Parathyroid adenoma (tissue), 2 donors: ENCODE results near the gene ZNF138.
"Not testable (repeated sequence)": the region's sequence is repeated elsewhere in the genome, so short reads cannot be mapped to it uniquely, and the experiment has no call there.

Experiments used
- H2AFZ ChIP-seq: fragments of 300-600 bp; sonication (generic); one replicate; pipeline ENCODE4 v1.7.0; 2017; ENCODE audit warnings: antibody characterized with exemption, mild to moderate bottlenecking
- H3K27ac ChIP-seq: fragments of 300-600 bp; sonication (generic); one replicate; pipeline ENCODE4 v1.7.0; 2017
- H3K27me3 ChIP-seq: fragments of 300-600 bp; sonication (generic); one replicate; pipeline ENCODE4 v1.7.0; 2017; ENCODE audit warnings: low read length; ENCODE audit not compliant: control insufficient read depth, insufficient read depth
- H3K36me3 ChIP-seq: fragments of 300-600 bp; sonication (generic); one replicate; pipeline ENCODE4 v1.7.0; 2017; ENCODE audit warnings: low read length; ENCODE audit not compliant: control insufficient read depth, insufficient read depth
- H3K4me1 ChIP-seq: fragments of 300-600 bp; sonication (generic); one replicate; pipeline ENCODE4 v1.7.0; 2017; ENCODE audit warnings: control low read depth
- H3K4me2 ChIP-seq: fragments of 300-600 bp; sonication (generic); one replicate; pipeline ENCODE4 v1.7.0; 2017; ENCODE audit warnings: low read length
- H3K4me3 ChIP-seq: fragments of 300-600 bp; sonication (generic); one replicate; pipeline ENCODE4 v1.7.0; 2017; ENCODE audit warnings: low read depth, low read length
- H3K79me2 ChIP-seq: fragments of 300-600 bp; sonication (generic); one replicate; pipeline ENCODE4 v1.7.0; 2017; ENCODE audit warnings: control low read depth
- H3K9ac ChIP-seq: fragments of 300-600 bp; sonication (generic); one replicate; pipeline ENCODE4 v1.7.0; 2017; ENCODE audit warnings: mild to moderate bottlenecking
- H3K9me3 ChIP-seq: fragments of 300-600 bp; sonication (generic); one replicate; pipeline ENCODE4 v1.7.0; 2017; ENCODE audit warnings: low read length; ENCODE audit not compliant: control insufficient read depth
- TF ChIP-seq, protein P1 (sequence below): fragments of 300-600 bp; sonication (generic); IDR thresholded peaks from one replicate; pipeline ENCODE4 v1.7.0; 2017; ENCODE audit warnings: antibody characterized with exemption, mild to moderate bottlenecking
- donor health status: primary hyperparathyroidism.

The ZNF138 gene

DNA sequence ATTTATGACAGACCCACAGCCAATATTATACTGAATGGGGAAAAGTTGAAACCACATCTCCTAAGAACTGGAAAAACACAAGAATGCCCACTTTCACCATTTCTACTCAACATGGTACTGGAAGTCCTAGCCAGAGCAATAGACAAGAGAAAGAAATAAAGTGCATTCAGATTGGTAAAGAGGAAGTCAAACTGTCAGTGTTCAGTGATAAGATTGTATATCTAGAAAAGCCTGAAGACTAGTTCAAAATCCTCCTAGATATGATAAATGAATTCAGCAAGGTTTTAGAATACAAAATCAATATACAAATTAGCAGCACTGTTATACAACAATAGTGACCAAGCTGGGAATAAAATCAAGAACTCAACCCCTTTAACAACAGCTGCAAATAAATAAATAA, 6.9 kb upstream of the ZNF138 start:
- Histone ChIP-seq H3K36me3 (no peaks in the 10 kb centered on the region), H3K9me3 (no peaks in the 10 kb centered on the region), H3K27ac (no peak overlapping the region), H3K27me3 (no peaks in the 10 kb centered on the region), H3K9ac (no peak overlapping the region), H3K79me2 (no peaks in the 10 kb centered on the region), H3K4me2 (no peak overlapping the region), H3K4me3 (no peak overlapping the region), H2AFZ (no peak overlapping the region), H3K4me1 (no peaks in the 10 kb centered on the region)
- TF ChIP-seq, protein P1, sequence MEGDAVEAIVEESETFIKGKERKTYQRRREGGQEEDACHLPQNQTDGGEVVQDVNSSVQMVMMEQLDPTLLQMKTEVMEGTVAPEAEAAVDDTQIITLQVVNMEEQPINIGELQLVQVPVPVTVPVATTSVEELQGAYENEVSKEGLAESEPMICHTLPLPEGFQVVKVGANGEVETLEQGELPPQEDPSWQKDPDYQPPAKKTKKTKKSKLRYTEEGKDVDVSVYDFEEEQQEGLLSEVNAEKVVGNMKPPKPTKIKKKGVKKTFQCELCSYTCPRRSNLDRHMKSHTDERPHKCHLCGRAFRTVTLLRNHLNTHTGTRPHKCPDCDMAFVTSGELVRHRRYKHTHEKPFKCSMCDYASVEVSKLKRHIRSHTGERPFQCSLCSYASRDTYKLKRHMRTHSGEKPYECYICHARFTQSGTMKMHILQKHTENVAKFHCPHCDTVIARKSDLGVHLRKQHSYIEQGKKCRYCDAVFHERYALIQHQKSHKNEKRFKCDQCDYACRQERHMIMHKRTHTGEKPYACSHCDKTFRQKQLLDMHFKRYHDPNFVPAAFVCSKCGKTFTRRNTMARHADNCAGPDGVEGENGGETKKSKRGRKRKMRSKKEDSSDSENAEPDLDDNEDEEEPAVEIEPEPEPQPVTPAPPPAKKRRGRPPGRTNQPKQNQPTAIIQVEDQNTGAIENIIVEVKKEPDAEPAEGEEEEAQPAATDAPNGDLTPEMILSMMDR = no peak

DNA sequence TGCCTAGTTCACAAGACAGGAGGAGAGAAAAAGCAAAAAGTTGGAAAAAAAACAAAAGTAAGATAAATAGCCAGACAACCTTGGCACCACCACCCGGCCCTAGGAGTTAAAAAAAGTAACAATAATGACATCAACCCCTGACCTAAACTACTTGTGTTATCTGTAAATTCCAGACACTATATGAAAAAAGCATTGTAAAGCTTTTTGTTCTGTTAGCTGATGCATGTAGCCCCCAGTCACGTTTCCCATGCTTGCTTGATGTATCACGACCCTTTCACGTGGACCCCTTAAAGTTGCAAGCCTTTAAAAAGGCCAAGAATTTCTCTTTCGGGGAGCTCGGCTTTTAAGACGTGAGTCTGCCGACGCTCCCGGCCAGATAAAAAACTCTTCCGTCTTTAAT, 5.0 kb upstream of the ZNF138 start:
- not testable (repeated sequence) for H3K4me3 ChIP-seq, H3K9ac ChIP-seq, H3K79me2 ChIP-seq, H2AFZ ChIP-seq, H3K36me3 ChIP-seq, H3K27me3 ChIP-seq, H3K27ac ChIP-seq, H3K4me1 ChIP-seq, H3K9me3 ChIP-seq, H3K4me2 ChIP-seq

DNA sequence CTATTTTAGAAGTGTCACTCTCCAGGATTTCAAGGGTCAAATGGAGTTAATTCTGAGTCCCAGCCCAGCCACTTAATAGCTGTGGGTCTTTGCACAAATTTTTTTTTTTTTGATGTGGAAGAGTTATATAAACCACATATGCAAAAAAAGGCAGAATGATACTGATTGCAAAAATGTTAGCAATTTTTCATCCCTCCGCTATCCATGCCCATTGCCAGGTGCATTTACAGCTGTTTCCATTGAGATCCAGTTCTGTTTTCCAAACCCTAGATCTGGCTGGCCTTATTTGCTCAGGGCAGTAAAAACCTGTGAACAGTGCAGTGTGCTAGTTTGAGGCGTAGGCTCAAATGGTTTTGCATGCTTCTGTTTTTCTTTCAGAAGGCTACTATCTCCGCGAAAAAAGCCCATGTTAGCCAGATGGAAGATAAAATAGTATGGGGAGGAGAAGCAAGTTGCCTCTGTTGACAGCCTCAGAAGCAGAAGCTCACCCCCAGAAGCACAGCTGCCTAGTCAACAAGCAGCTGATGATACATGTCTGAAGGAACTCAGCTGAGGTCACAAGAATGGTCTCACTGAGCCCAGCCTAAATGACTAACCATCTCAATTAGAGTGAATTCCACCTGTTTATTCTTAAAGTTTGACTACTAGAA, 997 bp upstream of the ZNF138 start:
- TF ChIP-seq, protein P1 = no peak
- no peaks in the 10 kb centered on the region for H3K9me3 ChIP-seq
- H2AFZ ChIP-seq = peak overlapping the region; percentile 87
- H3K4me3 ChIP-seq = no peak overlapping the region
- peaks cover 4% of the 10 kb centered on the region for H3K79me2 ChIP-seq
- no peaks in the 10 kb centered on the region for H3K36me3 ChIP-seq
- no peaks in the 10 kb centered on the region for H3K4me1 ChIP-seq
- no peaks in the 10 kb centered on the region for H3K27me3 ChIP-seq
- H3K27ac ChIP-seq = no peak overlapping the region
- no peak overlapping the region for H3K4me2 ChIP-seq
- no peak overlapping the region for H3K9ac ChIP-seq

DNA sequence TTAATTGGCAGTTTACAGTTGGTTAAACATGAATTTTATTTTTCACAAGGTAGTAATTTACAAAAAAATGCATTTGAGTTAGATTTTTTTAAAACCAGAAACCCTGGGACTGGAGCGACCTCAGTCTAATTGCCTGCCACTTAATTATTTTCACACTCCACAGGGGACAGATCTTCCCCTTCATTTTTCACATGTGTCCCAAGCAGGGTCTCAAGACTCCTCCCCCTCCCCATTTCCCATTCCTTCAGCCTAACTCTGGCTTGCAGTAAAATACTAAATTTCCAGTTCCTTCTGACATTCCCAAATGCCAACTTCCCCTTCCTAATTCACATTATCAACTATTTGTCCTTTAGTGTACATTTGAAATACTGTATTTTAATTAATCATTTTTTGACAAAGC, 948 bp downstream of the ZNF138 start:
- H3K4me3 ChIP-seq = peak overlapping the region; percentile 95
- no peaks in the 10 kb centered on the region for H3K36me3 ChIP-seq
- peaks cover 4% of the 10 kb centered on the region for H3K79me2 ChIP-seq
- H3K4me1 ChIP-seq = no peaks in the 10 kb centered on the region
- H3K4me2 ChIP-seq = peak overlapping the region; percentile 85
- peak overlapping the region; percentile 87 for H2AFZ ChIP-seq
- TF ChIP-seq, protein P1 = no peak
- no peak overlapping the region for H3K9ac ChIP-seq
- no peak overlapping the region for H3K27ac ChIP-seq
- H3K27me3 ChIP-seq = no peaks in the 10 kb centered on the region
- no peaks in the 10 kb centered on the region for H3K9me3 ChIP-seq

DNA sequence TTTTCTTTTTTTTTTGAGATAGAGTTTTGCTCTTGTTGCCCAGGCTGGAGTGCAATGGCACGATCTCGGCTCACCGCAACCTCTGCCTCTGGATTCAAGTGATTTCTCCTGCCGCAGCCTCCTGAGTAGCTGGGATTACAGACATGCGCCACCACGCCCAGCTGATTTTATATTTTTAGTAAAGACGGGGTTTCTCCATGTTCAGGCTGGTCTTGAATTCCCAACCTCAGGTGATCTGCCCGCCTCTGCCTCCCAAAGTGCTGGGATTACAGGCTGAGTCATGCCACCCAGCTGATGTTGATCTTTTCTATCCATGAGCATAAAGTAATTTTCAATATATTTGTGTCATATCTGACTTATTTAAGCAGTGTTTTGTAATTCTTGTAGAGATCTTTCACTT, 4.9 kb downstream of the ZNF138 start:
- H3K27me3 ChIP-seq, H3K9ac ChIP-seq, H2AFZ ChIP-seq, H3K4me3 ChIP-seq, H3K79me2 ChIP-seq, H3K4me2 ChIP-seq, H3K9me3 ChIP-seq, H3K36me3 ChIP-seq, H3K27ac ChIP-seq, H3K4me1 ChIP-seq: not testable (repeated sequence)

DNA sequence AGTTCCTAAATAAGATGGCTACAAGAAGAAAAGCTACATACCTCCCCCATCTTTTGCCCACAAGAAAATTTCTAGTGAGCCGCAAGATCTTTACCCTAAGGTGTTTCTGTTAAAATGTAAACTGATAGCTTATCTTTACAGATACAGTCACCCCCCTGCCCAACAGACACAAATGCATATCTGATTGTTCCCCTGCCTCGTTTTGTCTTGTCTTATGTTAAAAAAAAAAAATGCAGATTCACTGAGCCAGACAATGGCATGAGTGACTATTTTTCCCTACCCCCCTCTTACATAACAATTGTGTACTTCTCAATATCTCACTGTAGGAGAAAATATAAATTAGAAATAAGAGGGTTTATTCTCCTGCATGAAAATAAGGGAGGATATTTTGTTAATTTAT, 8.5 kb downstream of the ZNF138 start:
- no peak overlapping the region for H3K4me3 ChIP-seq
- H3K36me3 ChIP-seq = no peaks in the 10 kb centered on the region

More for the DNA sequence above, 8.5 kb downstream of the ZNF138 start:
- H3K27ac ChIP-seq = no peak overlapping the region
- peaks cover 10% of the 10 kb centered on the region for H3K79me2 ChIP-seq
- H3K4me2 ChIP-seq = no peak overlapping the region
- H3K9me3 ChIP-seq = no peaks in the 10 kb centered on the region
- no peak overlapping the region for H3K9ac ChIP-seq
- no peaks in the 10 kb centered on the region for H3K27me3 ChIP-seq
- TF ChIP-seq, protein P1 = no peak
- no peak overlapping the region for H2AFZ ChIP-seq
- no peaks in the 10 kb centered on the region for H3K4me1 ChIP-seq
